ENCODE measurements around the gene SHISA9.

- TF ChIP-seq CTCF (IDR thresholded peaks at IDR 0.05): no peak
- no peak for TF ChIP-seq POLR2A (IDR thresholded peaks at IDR 0.05)
Observed at GRCh38 chr16:12885742-12886141, 15.7 kb upstream of the SHISA9 start.

All from prostate gland (tissue), 2 donors.